Esophagus muscularis mucosa (tissue), 4 donors: ENCODE measurements around the gene LENG8. TPM values are rescaled to one million over a fixed set of nuclear protein-coding genes. Genes with fewer than 3 reads are reported as not detected.
A peak's percentile ranks its signal among the peaks of the same experiment; 100 is the strongest.
"Not testable (repeated sequence)": the region's sequence is repeated elsewhere in the genome, so short reads cannot be mapped to it uniquely, and the experiment has no call there.

Experiments
- DNase-seq: peaks from one replicate; pipeline ENCODE4 v3.0.0-alpha.2; 2017; ENCODE audit errors: extremely low spot score
- H3K27ac ChIP-seq, 4 donors: fragments of 200-600 bp; sonication (generic); replicated peaks in 1 of 4; 1 replicate in 3 of 4; 2 replicates in 1 of 4; pipeline ENCODE4 v1.5.1; 2016 to 2019; ENCODE audit warnings: mild to moderate bottlenecking in 1 of 4
- H3K27me3 ChIP-seq, 4 donors: fragments of 200-600 bp; sonication (generic); one replicate each; pipeline versions ENCODE4 v1.5.1 to v1.6.0; 2016 to 2019
- H3K36me3 ChIP-seq, 4 donors: fragments of 200-600 bp; sonication (generic); one replicate each; pipeline ENCODE4 v1.5.1; 2016 to 2019
- H3K4me1 ChIP-seq, 4 donors: fragments of 200-600 bp; sonication (generic); one replicate each; pipeline ENCODE4 v1.5.1; 2016 to 2019
- H3K4me3 ChIP-seq, 4 donors: fragments of 200-600 bp; sonication (generic); 1 replicate in 2 of 4; 2 replicates in 2 of 4; pipeline ENCODE4 v1.5.1; 2016 to 2019; ENCODE audit warnings: mild to moderate bottlenecking in 4 of 4, moderate library complexity in 1 of 4
- H3K9me3 ChIP-seq, 4 donors: fragments of 200-600 bp; sonication (generic); 1 replicate in 3 of 4; 2 replicates in 1 of 4; pipeline ENCODE4 v1.5.1; 2016 to 2019
- EP300 ChIP-seq: sonication (generic); formaldehyde crosslinking; IDR thresholded peaks from one replicate; pipeline ENCODE4 v1.6.1; 2017; ENCODE audit warnings: antibody characterized with exemption
- POLR2A ChIP-seq: fragments of 450-650 bp; IDR thresholded peaks from one replicate; pipeline ENCODE4 v1.6.1; 2017; ENCODE audit warnings: antibody characterized with exemption, moderate library complexity, mild to moderate bottlenecking, low read depth
- POLR2AphosphoS5 ChIP-seq, 2 donors: sonication (generic); formaldehyde crosslinking; IDR thresholded peaks; one replicate each; pipeline ENCODE4 v1.6.1; 2017; ENCODE audit warnings: antibody characterized with exemption in 2 of 2
- WGBS: methylation state at CpG from one replicate; pipeline ENCODE4 v1.1.5; 2018; 5-methylcytosine and 5-hydroxymethylcytosine counted together
- intact Hi-C: fragments of 100-400 bp; cut with DNase I; formaldehyde crosslinking; loops from one replicate; pipeline ENCODE4 v1.15.1; 2023
- total RNA-seq, 4 donors: library from RNA; depleted of rRNA; stranded (reverse); fragments of >200 nt; gene quantifications; one replicate each; pipeline versions ENCODE4 v1.1.0 to v1.2.1, GENCODE V29; 2016
- TF ChIP-seq, protein P1 (sequence below), 3 experiments: fragments of 200-600 bp in 2 of 3; fragments of 450-650 bp in 1 of 3; sonication (generic) in 2 of 3; IDR thresholded peaks; one replicate each; pipeline ENCODE4 v1.5.1; 2017 to 2019; ENCODE audit warnings: antibody characterized with exemption in 3 of 3, mild to moderate bottlenecking in 2 of 3, moderate library complexity in 1 of 3

The LENG8 gene
- total RNA-seq, 4 donors from 2014 or later, result 42.9 to 115 (median 72.2) TPM

- 90% methylated on average over 7 of the region's 7 CpGs for WGBS
- Histone ChIP-seq H3K4me3 (no peak overlapping the region), H3K9me3 (no peaks in the 10 kb centered on the region), H3K36me3 (peaks cover 4 to 58% (median 26%) of the 10 kb centered on the region in 4 donors), H3K27me3 (no peaks in the 10 kb centered on the region), H3K27ac (no peak overlapping the region), H3K4me1 (peaks cover 13 to 27% (median 24%) of the 10 kb centered on the region in 4 donors)
- TF ChIP-seq POLR2AphosphoS5 (IDR thresholded peaks at IDR 0.05) (no peak), EP300 (no peak), POLR2A (no peak)
- TF ChIP-seq, protein P1, sequence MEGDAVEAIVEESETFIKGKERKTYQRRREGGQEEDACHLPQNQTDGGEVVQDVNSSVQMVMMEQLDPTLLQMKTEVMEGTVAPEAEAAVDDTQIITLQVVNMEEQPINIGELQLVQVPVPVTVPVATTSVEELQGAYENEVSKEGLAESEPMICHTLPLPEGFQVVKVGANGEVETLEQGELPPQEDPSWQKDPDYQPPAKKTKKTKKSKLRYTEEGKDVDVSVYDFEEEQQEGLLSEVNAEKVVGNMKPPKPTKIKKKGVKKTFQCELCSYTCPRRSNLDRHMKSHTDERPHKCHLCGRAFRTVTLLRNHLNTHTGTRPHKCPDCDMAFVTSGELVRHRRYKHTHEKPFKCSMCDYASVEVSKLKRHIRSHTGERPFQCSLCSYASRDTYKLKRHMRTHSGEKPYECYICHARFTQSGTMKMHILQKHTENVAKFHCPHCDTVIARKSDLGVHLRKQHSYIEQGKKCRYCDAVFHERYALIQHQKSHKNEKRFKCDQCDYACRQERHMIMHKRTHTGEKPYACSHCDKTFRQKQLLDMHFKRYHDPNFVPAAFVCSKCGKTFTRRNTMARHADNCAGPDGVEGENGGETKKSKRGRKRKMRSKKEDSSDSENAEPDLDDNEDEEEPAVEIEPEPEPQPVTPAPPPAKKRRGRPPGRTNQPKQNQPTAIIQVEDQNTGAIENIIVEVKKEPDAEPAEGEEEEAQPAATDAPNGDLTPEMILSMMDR (IDR thresholded peaks at IDR 0.05), result no peak
- intact Hi-C loops, result no loop called here
- no peak for DNase-seq
Observed at GRCh38 chr19:54444737-54445136, 4.3 kb upstream of the LENG8 start.

DNA sequence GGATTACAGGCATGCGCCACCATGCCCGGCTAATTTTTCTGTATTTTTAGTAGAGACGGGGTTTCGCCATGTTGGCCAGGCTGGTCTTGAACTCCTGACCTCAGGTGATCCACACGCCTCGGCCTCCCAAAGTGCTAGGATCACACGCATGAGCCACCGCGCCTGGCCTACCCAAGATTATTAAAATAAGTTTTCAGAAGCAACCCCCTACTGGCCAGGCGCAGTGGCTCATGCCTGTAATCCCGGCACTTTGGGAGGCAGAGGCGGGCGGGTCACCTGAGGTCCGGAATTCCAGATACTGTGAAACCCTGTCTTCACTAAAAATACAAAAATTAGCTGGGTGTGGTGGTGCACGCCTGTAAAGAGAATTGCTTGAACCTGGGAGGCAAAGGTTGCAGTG lies 2.6 kb upstream of the LENG8 start:
- H3K27me3 ChIP-seq, H3K4me3 ChIP-seq, intact Hi-C loops, DNase-seq, H3K9me3 ChIP-seq, H3K27ac ChIP-seq: not testable (repeated sequence)
- peaks cover 4 to 56% (median 30%) of the 10 kb centered on the region in 4 donors for H3K36me3 ChIP-seq
- peaks cover 28 to 44% (median 40%) of the 10 kb centered on the region in 4 donors for H3K4me1 ChIP-seq
- 90% methylated on average over 15 of the region's 15 CpGs for WGBS

DNA sequence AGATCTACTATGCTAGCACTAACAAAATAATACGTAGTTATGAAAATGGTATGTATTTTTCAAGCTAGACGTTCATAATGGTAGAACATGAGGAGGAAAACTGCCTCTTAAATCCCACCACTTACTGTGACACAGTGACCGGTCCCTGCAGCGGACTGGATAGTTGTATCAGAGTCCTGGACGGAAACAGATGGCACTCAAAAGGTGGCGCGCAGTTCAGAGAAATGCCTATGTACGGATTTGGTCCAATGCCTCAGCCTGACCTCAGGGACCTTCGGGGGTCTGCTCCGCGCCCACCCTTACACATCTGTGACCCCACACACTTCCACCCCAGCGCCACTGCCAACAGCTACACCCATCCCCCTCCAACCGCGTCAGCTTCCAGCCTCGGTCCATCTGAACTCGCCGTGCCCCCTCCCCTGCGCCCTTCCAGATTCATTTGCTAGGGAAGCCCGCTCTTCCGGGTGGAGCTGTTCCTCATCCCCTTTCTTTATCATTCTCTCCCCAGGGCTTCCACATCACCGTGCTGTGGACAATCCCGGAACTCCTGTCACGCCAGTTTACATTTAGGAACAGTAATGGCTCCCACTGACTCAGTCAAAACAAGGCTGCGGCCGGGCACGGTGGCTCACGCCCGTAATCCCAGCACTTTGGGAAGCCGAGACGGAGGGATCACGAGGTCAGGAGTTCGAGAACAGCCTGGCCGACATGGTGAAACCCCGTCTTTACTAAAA lies 792 bp upstream of the LENG8 start:
- under 1% methylated on average over 27 of the region's 34 CpGs for WGBS
- intact Hi-C loops, result no loop called here
- Histone ChIP-seq H3K27me3 (no peaks in the 10 kb centered on the region), H3K4me1 (peaks cover 36 to 62% (median 56%) of the 10 kb centered on the region in 4 donors), H3K27ac (peak overlapping the region; percentile 93 to 99 (median 96)), H3K36me3 (peaks cover 19 to 56% (median 44%) of the 10 kb centered on the region in 4 donors), H3K9me3 (no peaks in the 10 kb centered on the region), H3K4me3 (peak overlapping the region; percentile 84 to 96 (median 88))
- TF ChIP-seq POLR2A (no peak), POLR2AphosphoS5 (IDR thresholded peaks at IDR 0.05) (peak in 1 of 2 donors; percentile 47)
- TF ChIP-seq, protein P1 (IDR thresholded peaks at IDR 0.05), result peak in 1 of 3 experiments; percentile 10
- DNase-seq, result no peak

GRCh38 chr19:54449701-54450069 lies 686 bp downstream of the LENG8 start:
- Histone ChIP-seq H3K4me1 (peaks cover 36 to 70% (median 62%) of the 10 kb centered on the region in 4 donors), H3K27ac (peak overlapping the region; percentile 93 to 99 (median 96)), H3K36me3 (peaks cover 34 to 60% (median 51%) of the 10 kb centered on the region in 4 donors), H3K4me3 (peak overlapping the region; percentile 84 to 96 (median 88)), H3K9me3 (no peaks in the 10 kb centered on the region), H3K27me3 (no peaks in the 10 kb centered on the region)
- WGBS, result under 1% methylated on average over 21 of the region's 21 CpGs
- TF ChIP-seq, protein P1 (IDR thresholded peaks at IDR 0.05), result no peak
- no peak for TF ChIP-seq POLR2A
- TF ChIP-seq EP300, result no peak
- TF ChIP-seq POLR2AphosphoS5 (IDR thresholded peaks at IDR 0.05), result no peak
- no peak for DNase-seq
- intact Hi-C loops, result no loop called here

DNA sequence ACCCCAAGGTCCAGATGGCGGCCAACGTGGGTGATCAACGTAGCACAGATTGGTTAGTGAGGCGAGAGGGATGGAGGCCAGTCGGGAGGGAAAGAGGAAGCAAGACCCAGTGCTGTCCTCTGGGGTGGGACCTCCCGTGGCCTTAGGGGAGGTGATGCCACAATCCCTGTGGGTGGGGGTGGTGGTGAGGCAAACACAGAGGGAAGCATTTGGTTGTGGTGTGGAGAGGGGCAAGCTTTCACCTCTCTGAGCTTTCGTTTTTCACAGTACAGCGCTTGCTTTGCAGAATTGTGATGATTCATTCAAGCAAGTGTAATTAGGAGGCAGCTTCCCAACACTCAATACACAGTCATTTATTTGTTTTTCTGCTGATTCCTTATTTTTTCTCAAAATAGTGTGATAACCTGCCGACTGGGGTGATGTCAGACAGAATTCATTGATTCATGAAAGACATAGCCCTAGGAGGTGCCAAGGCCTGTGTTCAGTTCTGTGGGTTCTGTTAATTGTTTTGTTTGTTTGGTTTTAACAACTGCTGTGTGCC lies 2.4 kb downstream of the LENG8 start:
- Histone ChIP-seq H3K36me3 (peaks cover 47 to 60% (median 56%) of the 10 kb centered on the region in 4 donors), H3K9me3 (no peaks in the 10 kb centered on the region), H3K4me1 (peaks cover 36 to 64% (median 56%) of the 10 kb centered on the region in 4 donors), H3K27me3 (no peaks in the 10 kb centered on the region), H3K27ac (peak overlapping the region in 1 of 4 donors; percentile 96), H3K4me3 (peak overlapping the region in 1 of 4 donors; percentile 85)
- 65% methylated on average over 9 of the region's 9 CpGs for WGBS
- TF ChIP-seq POLR2AphosphoS5 (IDR thresholded peaks at IDR 0.05) (no peak), POLR2A (no peak), EP300 (no peak)
- TF ChIP-seq, protein P1 (IDR thresholded peaks at IDR 0.05), result no peak
- DNase-seq, result no peak
- intact Hi-C loops, result no loop called here
